T-helper 2 cell (primary cell): ENCODE measurements around the gene GABRP.
"Not testable (repeated sequence)": the region's sequence is repeated elsewhere in the genome, so short reads cannot be mapped to it uniquely, and the experiment has no call there.

Source experiments
- DNase-seq, 5 experiments: peaks; one replicate each; pipeline versions ENCODE4 v3.0.0 to v3.0.0-alpha.2; 2012 to 2022

The GABRP gene

DNA sequence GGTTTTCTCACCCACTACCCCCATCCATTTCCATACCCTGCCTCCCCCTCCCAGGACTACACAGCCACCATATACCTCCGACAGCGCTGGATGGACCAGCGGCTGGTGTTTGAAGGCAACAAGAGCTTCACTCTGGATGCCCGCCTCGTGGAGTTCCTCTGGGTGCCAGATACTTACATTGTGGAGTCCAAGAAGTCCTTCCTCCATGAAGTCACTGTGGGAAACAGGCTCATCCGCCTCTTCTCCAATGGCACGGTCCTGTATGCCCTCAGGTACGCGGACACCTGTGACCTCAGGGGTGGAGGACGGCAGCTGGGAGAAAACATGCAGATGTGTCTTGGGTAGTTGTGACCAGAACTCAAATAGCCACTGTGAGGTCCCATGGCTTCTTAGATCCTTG, 11.6 kb downstream of the GABRP start:
- DNase-seq: no peak

DNA sequence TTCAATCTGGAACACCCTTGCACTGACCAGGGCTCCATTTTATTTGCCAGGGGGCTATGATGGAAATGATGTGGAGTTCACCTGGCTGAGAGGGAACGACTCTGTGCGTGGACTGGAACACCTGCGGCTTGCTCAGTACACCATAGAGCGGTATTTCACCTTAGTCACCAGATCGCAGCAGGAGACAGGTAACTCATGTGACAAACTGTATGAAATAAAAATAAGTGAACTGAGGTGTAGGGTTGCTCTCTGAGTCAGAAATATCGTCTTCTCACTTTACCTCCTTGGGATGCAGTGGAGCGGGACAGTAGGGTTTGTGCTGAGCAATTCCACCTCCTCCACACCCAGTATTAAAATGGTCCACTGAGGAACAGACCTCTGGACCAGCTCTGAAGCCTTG, 22.1 kb downstream of the GABRP start:
- DNase-seq: no peak

DNA sequence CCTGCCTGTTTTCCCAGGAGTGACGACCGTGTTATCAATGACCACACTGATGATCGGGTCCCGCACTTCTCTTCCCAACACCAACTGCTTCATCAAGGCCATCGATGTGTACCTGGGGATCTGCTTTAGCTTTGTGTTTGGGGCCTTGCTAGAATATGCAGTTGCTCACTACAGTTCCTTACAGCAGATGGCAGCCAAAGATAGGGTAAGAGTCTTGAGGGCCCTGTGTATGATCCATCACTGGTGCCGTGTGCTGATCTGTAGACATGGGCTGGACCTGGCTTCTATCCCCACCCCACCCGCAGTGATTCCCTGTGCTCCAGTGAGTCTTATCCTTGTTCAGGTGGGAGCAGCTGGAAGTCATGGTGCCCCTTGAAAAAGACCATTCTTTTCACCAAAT, 26.0 kb downstream of the GABRP start:
- DNase-seq: no peak

DNA sequence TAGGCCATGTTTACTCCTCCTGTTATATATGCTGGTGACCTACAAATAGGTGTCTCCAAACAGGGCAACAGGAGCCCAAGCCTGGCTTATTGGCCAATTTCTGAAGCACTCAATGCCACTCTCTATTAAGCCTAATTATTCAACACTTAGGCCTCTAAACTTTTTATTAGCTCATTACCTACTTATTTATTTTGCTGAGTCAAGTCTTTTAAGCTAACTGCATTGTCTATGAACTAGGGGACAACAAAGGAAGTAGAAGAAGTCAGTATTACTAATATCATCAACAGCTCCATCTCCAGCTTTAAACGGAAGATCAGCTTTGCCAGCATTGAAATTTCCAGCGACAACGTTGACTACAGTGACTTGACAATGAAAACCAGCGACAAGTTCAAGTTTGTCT, 28.2 kb downstream of the GABRP start:
- DNase-seq: no peak

DNA sequence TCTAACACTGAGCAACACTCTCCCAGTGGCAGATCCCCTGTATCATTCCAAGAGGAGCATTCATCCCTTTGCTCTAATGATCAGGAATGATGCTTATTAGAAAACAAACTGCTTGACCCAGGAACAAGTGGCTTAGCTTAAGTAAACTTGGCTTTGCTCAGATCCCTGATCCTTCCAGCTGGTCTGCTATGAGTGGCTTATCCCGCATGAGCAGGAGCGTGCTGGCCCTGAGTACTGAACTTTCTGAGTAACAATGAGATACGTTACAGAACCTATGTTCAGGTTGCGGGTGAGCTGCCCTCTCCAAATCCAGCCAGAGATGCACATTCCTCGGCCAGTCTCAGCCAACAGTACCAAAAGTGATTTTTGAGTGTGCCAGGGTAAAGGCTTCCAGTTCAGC, 29.7 kb downstream of the GABRP start:
- DNase-seq: no peak

DNA sequence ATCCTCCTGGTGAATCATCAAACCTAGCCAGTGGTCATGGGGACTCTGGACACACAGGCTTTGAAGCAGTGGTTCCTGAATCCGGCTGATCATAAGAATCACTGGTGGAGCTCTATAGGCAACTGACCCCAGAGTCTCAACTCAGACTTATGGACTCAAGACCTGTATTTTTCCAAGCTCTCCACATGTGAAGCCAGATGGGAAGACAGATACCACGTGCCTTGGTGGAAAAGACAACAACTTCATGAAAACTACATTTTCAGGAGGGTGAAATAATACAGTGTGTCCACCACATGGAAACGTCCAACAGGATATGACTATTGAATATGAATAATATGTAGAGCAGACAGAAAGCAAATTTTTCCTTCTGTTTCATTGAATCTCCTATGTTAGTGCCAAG, 33.7 kb downstream of the GABRP start:
- DNase-seq: no peak

DNA sequence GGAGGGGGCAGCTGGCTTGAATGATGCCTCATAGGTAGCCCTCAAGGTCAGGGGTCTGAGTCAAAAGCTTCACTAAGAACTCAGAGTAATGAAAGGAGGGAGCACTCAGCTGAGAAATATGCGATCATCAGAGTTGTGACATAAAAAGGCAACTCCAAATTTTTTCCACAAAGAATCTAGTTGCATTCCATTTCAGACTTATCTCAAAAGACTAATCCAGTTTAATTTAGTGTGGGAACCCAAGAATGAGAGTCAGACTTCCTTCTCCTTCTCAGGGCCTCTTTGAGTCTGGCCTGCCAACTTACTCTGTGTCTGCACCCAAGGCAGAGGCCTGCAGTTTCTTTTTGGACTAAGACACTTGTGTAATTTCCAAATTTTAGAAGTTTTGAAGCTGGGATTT, 34.7 kb downstream of the GABRP start:
- no peak for DNase-seq

DNA sequence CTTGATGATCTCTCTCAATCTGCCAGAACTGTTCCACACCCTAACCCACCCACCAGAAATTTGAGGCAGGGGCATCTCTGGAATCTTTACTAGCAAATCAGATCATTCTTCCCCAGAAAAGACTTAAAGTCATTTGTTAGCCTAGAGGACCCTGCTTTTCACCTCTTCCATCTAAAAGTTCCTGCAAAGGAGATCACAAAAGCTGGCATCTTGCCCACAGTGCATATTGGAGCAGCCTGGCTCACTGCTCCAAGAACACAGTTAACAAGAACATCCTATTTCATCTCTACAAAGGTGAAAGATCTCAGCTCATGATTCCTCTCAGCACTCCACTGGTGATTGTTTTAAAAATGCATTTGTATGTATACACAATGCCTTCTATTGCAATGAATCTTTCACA, 36.3 kb downstream of the GABRP start:
- no peak for DNase-seq

DNA sequence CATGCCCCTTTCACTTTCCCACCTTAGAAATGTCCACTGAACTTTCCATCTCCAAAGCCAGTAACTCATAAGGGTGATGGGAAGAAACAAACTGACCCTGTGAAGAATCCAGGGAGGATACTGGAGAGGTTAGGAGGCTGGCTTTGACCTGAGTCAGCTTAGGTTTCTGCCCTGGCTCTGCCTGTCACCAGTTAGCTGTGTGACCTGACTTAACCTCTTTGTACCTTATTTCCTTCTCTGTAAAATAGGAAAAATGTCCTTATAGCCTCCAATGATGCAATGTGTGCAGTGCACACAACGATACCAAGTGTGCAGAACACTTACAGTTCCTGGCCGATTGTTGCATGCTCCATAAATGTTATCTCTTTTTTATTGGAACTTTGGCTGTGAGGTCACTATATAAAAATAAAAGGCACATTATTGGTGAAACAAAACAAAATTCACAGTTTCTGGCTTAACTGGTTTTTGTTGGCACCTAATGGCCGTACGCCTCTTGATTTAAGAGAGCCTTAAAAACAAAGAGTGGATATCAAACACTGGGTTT, 37.8 kb downstream of the GABRP start:
- DNase-seq: no peak

DNA sequence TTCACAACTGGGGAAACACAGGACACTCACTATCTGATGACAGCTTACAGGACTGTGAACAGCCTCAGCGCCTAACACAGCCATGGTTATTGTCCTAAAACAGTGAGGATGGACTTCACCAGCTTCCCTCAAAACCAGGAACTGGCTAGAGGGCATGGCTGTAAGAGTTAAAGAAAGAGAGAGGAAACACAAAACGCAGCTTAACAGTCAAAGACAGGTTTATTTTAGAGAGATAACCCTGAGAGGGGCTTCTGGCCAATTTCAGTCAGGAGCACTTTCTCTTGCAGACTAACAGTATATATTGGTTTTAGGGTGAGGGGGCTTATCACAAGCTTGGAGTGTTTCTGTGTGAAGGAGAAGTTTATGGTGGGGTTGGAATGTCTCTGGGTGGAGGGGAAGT, 42.6 kb downstream of the GABRP start:
- no peak for DNase-seq

DNA sequence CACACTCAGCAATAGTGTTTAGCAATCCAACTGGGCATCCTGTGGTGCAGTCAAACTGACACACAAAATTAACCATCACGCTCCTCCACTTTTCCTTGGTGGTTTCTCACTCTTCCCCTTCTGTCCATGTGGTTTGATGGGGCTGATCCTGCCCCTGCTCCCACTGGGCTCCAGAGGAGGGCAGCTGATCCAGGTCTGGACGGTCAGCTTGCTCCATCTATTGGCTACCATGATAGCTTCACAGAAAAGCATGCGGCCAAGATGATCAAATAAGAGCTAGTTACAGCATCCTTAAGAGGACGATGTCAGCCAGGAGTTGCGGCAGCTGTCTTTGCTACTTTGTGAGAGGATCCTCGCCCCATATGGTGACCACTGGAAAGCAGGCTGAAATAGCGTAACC, 48.7 kb downstream of the GABRP start:
- DNase-seq: no peak

DNA sequence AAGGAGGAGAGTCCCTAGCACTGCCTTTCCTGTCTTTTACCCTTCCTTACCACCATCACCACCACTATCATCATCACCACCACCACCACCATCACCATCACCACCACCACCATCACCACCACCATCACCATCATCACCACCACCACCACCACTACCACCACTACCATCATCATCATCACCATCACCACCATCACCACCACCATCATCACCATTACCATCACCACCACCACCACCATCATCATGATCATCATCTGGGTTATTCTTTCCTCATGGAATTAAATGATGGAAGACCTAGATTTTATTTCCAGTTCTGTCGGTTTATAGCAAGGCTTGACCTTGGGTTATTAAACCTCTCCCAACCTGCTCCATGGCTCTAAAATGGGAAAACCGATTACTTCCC, 50.5 kb downstream of the GABRP start:
- DNase-seq: not testable (repeated sequence)

DNA sequence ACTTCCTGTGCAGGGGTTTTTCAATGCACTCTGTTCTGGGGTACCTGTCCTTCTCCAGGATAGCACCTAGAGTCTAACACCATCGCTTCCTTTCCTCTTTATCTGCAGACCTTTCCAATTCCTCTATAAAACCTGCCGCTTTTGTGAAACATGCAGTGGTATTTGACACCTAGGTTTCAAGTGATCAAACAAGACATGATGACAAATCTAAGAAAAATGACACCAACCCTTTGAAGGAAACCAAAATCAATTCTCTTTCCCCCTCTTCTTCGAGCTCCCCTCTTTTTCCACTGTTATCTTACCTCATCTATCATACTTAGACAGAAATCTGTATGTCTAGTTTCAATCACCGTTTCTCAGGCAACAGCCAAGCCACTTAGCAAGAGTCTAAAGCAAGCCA, 52.7 kb downstream of the GABRP start:
- no peak for DNase-seq

DNA sequence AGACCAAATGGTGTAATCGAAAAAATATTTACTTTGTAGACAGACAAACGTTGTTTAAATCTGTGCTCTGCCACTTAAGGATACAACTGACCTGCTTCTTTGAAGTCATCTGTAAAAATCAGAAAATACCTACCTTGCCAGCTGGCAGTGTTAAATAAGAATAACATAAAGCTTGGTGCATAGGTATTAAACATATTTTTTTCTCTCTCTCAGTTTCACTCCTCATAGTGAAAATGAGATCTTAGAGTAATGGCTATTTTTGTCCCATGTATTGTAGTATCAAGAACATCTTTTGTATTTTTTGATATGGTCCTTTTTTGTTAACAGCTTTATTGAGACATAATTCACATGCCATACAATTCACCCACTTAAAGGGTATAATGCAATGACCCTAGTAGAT, 60.3 kb downstream of the GABRP start:
- DNase-seq: no peak

DNA sequence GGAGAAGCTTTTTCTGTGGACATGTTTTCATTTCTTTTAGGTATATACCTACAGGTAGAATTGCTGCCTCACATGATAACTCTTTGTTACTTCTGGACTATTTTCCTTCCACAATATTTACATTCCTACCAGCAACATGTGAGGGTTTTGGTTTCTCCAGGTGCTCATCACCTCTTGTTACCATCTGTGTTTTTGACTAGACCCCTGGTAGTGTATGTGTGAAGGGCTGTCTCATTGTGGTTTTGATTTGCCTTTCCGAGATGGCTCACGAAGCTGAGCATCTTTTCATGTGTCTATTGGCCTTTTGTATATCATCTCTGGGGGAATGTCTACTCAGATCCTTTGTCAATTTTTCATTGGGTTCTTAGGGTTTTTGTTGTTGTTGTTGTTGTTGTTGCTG, 61.1 kb downstream of the GABRP start:
- no peak for DNase-seq

DNA sequence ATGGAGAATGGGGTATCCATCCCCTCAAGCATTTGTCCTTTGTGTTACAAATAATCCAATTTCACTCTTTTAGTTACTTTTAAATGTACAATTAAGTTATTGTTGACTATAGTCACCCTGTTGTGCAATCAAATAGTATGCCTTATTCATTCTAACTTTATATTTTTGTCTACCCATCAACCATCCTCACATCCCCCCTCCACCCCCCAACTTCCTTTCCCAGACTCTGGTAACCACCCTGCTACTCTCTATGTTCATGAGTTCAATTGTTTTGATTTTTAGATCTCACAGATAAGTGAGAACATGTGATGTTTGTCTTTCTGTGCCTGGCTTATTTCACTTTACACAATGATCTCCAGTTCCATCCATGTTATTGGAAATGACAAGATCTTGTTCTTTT, 62.9 kb downstream of the GABRP start:
- DNase-seq: no peak

DNA sequence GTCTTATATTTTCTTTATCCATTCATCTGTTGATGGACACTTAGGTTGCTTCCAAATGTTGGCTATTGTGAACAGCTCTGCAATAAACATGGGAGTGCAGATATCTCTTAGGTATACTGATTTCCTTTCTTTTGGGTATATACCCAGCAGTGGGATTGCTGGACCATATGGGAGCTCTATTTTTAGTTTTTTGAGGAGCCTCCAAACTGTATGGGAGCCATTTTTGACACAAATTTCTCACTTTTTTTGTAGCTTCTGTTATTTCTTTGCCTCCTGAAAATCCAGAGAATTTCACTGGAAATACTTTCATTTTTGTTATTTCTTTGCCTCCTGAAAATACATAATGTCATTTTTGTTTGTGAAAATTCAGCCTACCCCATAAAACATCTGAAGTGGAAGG, 63.3 kb downstream of the GABRP start:
- DNase-seq: no peak

DNA sequence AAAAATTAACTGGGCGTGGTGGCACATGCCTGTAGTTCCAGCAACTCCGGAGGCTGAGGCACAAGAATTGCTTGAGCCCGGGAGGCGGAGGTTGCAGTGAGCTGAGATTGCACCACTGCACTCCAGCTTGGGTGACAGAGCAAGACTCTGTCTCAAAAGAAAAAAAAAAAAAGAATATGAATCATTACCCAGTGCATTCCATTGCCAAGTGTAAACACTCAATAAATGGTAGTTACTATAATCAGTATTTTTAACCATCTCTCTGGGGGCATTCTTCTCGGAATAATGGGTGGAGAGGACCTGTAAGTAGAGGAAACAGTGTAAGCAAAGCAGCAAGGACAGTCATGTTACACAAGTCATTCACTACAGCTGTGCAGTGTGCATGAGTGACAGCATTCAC, 64.5 kb downstream of the GABRP start:
- no peak for DNase-seq

DNA sequence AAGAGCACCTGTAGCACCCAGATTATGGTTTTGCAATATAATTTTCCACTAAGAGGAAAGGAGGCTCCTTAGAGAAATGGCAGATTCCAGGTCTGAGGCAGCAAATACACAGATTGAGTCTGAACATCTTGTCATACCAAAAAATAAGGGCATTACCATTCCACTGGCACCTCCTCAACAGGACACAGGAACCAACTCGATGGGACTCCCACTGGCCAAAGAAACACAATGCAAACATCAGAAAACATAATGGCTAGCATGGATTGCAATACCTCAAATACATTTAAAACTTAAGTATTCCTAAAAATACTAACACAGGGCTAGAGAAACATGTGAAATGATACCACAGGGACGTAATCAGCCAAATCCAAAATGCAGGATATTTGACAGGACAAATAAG, 65.8 kb downstream of the GABRP start:
- no peak for DNase-seq

DNA sequence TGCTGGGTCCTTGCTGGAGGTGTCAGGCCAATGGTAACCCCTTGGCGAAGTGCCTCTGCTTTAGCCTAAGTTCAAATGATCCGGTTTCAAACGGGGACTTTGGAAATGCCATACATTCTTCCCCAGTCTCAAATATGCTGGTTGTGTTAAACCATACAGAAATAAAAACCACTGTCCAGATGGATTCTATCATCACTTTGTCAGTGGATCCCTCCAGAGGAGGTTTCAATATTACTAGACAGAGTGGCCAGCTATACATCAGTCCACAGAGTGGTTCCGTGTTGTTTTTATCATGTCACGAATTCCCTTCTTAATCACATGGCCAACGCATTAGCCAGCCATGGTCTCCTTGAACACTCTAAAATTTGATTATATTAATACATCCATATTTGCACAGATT, 71.0 kb downstream of the GABRP start:
- no peak for DNase-seq

DNA sequence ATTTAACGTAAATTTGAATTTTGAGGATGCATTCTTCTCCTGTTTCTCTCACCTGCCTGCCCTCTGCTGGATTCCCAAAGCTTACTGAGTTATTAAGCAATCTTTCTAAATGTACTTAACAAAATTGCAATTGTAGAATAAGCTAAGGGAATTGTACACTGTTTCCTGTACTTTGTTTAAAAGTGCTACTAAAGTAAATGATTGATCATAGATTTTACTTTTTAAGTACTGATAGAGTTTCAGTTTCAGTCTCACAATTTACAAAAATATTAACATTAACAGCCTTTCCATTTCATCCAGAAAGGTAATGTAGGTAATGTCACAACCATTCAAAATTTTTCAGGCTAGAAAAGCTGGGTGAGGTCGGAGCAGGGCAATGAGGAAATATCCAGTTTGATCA, 73.5 kb downstream of the GABRP start:
- no peak for DNase-seq

DNA sequence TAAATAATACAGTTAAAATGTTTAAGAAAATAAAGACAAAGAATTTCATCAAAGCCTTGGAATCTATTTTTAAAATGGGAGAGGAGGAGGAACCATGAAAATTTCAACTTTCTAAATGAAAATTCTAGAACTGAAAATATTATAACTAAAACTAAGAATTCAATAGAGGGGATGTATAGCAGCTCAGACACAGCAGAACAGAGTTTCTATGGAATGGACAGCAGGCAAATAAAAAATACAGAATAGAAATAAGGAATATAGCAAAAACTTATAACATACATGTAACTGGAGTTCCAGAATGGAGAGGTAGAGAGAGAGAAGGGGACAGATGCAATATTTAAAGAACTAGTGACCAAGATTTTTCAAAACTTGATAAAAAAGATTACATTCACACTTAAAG, 76.9 kb downstream of the GABRP start:
- DNase-seq: no peak

DNA sequence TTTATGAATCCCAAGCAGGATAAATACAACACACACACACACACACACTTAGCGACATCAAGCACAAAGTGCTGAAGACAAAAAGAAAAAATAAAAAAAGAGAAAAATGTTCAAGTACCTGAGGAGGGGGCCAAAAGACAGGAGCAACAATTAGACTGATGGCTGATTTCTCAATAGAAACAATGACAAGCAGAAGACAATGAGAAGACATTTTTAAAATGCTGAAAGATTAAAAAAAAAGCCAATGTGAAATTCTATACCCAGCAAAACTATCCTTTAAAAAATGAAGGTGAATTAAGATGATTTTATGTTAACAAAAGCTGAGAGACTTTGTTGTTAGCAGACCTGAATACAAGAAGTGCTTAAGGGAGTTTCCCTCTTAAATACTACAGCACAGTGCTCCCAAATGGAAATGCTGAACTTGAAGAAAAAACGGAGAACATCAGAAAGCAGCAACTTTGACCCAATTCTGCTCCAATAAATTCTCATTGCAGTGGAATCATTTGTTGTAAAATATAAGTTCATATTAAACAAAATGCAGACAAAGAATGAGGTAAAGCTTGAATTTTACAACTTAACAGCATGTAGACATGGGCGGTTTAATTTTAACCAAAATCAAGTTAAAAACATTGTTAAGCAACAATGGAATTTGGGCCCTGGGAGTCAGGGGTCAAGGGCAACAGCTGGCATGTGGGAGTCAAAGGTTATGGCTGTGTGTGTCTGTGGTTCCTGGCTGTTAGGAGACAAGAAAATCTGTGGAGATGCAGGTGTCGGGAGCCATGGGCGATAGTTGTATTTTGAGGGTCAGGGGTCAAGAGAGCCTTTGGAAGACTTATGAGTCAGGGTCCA, 77.5 kb downstream of the GABRP start:
- DNase-seq: no peak

DNA sequence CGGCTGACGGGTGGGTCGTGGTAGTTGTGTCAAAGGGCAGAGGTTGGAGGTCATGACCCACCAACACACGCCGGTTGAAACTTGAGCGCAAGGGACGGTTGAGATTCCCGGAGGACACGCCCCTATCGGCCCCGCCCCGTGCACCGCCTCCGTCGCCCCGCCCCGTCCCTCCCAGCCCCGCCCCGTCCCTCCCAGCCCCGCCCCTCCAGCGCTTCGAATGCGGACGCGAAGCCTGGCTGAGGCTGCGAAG, 78.1 kb downstream of the GABRP start:
- no peak for DNase-seq
